GM19468 (cell line): ENCODE data around the gene TBC1D10A.

Experiments used
- ATAC-seq: cut with Tn5 transposase; IDR thresholded peaks from one replicate; pipeline ENCODE4 v1.9.1; 2021; ENCODE audit warnings: mild to moderate bottlenecking, moderate library complexity, moderate number of reproducible peaks; ENCODE audit not compliant: unreplicated experiment; ENCODE audit errors: extremely low read depth

Gene TBC1D10A

GRCh38 chr22:30273711-30274436 is 52.9 kb downstream of the TBC1D10A start:
- ATAC-seq, result no peak

GRCh38 chr22:30272781-30273601 is 53.8 kb downstream of the TBC1D10A start:
- no peak for ATAC-seq

- ATAC-seq, result no peak
These were observed 55.9 kb downstream of the TBC1D10A start for GRCh38 chr22:30270832-30271231.

- no peak for ATAC-seq
These were observed 58.4 kb downstream of the TBC1D10A start for GRCh38 chr22:30268331-30268730.

GRCh38 chr22:30267382-30268302 is 59.1 kb downstream of the TBC1D10A start:
- no peak for ATAC-seq

GRCh38 chr22:30266445-30267381 is 60.0 kb downstream of the TBC1D10A start, which contains the start of gene OSM:
TSS of gene OSM (minus strand) at chr22:30266851. CDS start at chr22:30266799, 52 bp downstream.
- ATAC-seq, result no peak

GRCh38 chr22:30265823-30266444 is 60.8 kb downstream of the TBC1D10A start:
- ATAC-seq, result peak; percentile 33

- no peak for ATAC-seq
These were observed 61.5 kb downstream of the TBC1D10A start for GRCh38 chr22:30265131-30265720.

- no peak for ATAC-seq
These were observed 62.9 kb downstream of the TBC1D10A start for GRCh38 chr22:30263883-30264282.

- ATAC-seq, result no peak
These were observed 63.6 kb downstream of the TBC1D10A start for GRCh38 chr22:30262917-30263741.

GRCh38 chr22:30262112-30262511 is 64.6 kb downstream of the TBC1D10A start:
- no peak for ATAC-seq

GRCh38 chr22:30261134-30261533 is 65.6 kb downstream of the TBC1D10A start:
- no peak for ATAC-seq

GRCh38 chr22:30260682-30261081 is 66.1 kb downstream of the TBC1D10A start:
- ATAC-seq, result no peak

- ATAC-seq, result no peak
These were observed 66.5 kb downstream of the TBC1D10A start for GRCh38 chr22:30260276-30260675.

- ATAC-seq, result no peak
These were observed 72.4 kb downstream of the TBC1D10A start for GRCh38 chr22:30254314-30254713.

GRCh38 chr22:30253205-30253852 is 73.4 kb downstream of the TBC1D10A start:
- ATAC-seq, result no peak
